ENCODE measurements around the gene RUBCNL. TPM values are rescaled to one million over a fixed set of nuclear protein-coding genes. Genes with fewer than 3 reads are reported as not detected.

The RUBCNL gene
- polyA plus RNA-seq, 1 of the 3 experiments (the other 2 are of a cell fraction), result 0.07 TPM

DNA sequence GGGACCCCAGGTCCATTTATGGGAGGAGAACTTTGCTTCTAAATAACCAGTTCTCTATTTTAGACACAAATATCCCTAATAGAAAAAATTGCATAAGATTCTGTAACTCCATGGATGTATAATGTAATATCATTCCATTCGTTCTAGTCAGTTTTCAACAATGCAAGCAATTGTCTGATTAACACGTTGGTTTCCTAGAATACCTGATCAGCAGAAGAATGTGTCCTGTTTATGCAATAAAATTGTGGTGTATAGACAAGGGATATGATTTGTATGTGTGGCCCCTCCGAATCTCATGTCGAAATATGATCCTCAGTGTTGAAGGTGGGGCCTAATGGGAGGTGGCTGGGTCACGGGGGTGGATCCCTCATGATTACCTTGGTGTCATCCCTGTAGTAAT, 62.1 kb downstream of the RUBCNL start:
- Histone ChIP-seq H3K36me3 (replicated peaks in 1 of 2; ENCODE audit: control insufficient read depth in 1 of 2, insufficient read depth in 2 of 2, low read length in 1 of 2) (no peaks in the 10 kb centered on the region), H3K4me1 (ENCODE audit: control insufficient read depth in 1 of 2, insufficient read depth in 2 of 2, low read depth in 1 of 2, low read length in 1 of 2) (peaks cover 0 to 2% of the 10 kb centered on the region in 2 experiments; a peak in 1 of 4 replicates), H3K9ac (no peak overlapping the region), H3K27ac (ENCODE audit: low read depth in 2 of 2, low read length in 1 of 2) (no peak overlapping the region), H3K9me3 (no peaks in the 10 kb centered on the region), H3K4me2 (no peak overlapping the region), H3K4me3 (ENCODE audit: low read depth in 2 of 2, low read length in 1 of 2) (no peak overlapping the region), H3K27me3 (ENCODE audit: insufficient read depth) (no peaks in the 10 kb centered on the region), H3F3A (replicated peaks; ENCODE audit: insufficient read depth) (no peaks in the 10 kb centered on the region), H3K9me2 (no peaks in the 10 kb centered on the region), H3K79me2 (ENCODE audit: insufficient read depth) (no peaks in the 10 kb centered on the region), H2AFZ (ENCODE audit: low read depth) (no peak overlapping the region), H4K20me1 (ENCODE audit: insufficient read depth) (no peaks in the 10 kb centered on the region)
- TF ChIP-seq NRF1 (IDR thresholded peaks at IDR 0.05; ENCODE audit: low read depth, low read length) (no peak), GATA2 (CRISPR knock-in tag; IDR thresholded peaks at IDR 0.05) (no peak), YY1 (IDR thresholded peaks at IDR 0.05; ENCODE audit: low read depth) (no peak), JUND (IDR thresholded peaks at IDR 0.05) (no peak), RCOR1 (IDR thresholded peaks at IDR 0.05; ENCODE audit: low read length) (no peak)
- CTCF ChIA-PET, result no interaction called here
- no peak for DNase-seq
- WGBS (ENCODE audit: low lambda C conversion rate), result 61% methylated on average over 5 of the region's 5 CpGs
- POLR2A ChIA-PET, result no interaction called here

- POLR2A ChIA-PET, result no interaction called here
Observed at GRCh38 chr13:46321494-46322225, 65.4 kb downstream of the RUBCNL start.

More at GRCh38 chr13:46321494-46322225, 65.4 kb downstream of the RUBCNL start:
- Histone ChIP-seq H3K4me3 (ENCODE audit: low read depth in 2 of 2, low read length in 1 of 2) (no peak overlapping the region), H3K27ac (ENCODE audit: low read depth in 2 of 2, low read length in 1 of 2) (no peak overlapping the region), H3K36me3 (replicated peaks in 1 of 2; ENCODE audit: control insufficient read depth in 1 of 2, insufficient read depth in 2 of 2, low read length in 1 of 2) (no peaks in the 10 kb centered on the region), H3F3A (replicated peaks; ENCODE audit: insufficient read depth) (no peaks in the 10 kb centered on the region), H3K9me2 (no peaks in the 10 kb centered on the region), H3K27me3 (ENCODE audit: insufficient read depth) (no peaks in the 10 kb centered on the region), H3K79me2 (ENCODE audit: insufficient read depth) (no peaks in the 10 kb centered on the region), H3K4me2 (no peak overlapping the region), H3K9ac (no peak overlapping the region), H4K20me1 (ENCODE audit: insufficient read depth) (no peaks in the 10 kb centered on the region), H3K4me1 (ENCODE audit: control insufficient read depth in 1 of 2, insufficient read depth in 2 of 2, low read depth in 1 of 2, low read length in 1 of 2) (no peaks in the 10 kb centered on the region), H3K9me3 (no peaks in the 10 kb centered on the region), H2AFZ (ENCODE audit: low read depth) (no peak overlapping the region)
- no peak for TF ChIP-seq RXRA (IDR thresholded peaks at IDR 0.05; ENCODE audit: borderline replicate concordance, low read depth)
- TF ChIP-seq CTCF (IDR thresholded peaks at IDR 0.05), result peak; percentile 87
- TF ChIP-seq CHD2 (IDR thresholded peaks at IDR 0.05; ENCODE audit: low read length, partially characterized antibody), result no peak
- peak; percentile 69 for TF ChIP-seq SMC3 (IDR thresholded peaks at IDR 0.05; ENCODE audit: low read depth, low read length)
- TF ChIP-seq SIN3A (IDR thresholded peaks at IDR 0.05; ENCODE audit: borderline replicate concordance, low read depth, low read length), result no peak
- TF ChIP-seq RAD21 (IDR thresholded peaks at IDR 0.05; ENCODE audit: low read length), result peak; percentile 85
- no peak for TF ChIP-seq ZBTB33 (IDR thresholded peaks at IDR 0.05; ENCODE audit: borderline replicate concordance, low read depth)
- CTCF ChIA-PET, result interaction anchor here (0.6 to 2.5 kb wide), 27 partner anchors 8 to 815 kb away, joined by 3 to 10 read pairs (median 3); no protein-coding TSS in a partner anchor
- WGBS (ENCODE audit: low lambda C conversion rate), result 43% methylated on average over 17 of the region's 17 CpGs
- DNase-seq, result peak; percentile 52
